Measurements from ENCODE around the gene TRIM29.

The TRIM29 gene

DNA sequence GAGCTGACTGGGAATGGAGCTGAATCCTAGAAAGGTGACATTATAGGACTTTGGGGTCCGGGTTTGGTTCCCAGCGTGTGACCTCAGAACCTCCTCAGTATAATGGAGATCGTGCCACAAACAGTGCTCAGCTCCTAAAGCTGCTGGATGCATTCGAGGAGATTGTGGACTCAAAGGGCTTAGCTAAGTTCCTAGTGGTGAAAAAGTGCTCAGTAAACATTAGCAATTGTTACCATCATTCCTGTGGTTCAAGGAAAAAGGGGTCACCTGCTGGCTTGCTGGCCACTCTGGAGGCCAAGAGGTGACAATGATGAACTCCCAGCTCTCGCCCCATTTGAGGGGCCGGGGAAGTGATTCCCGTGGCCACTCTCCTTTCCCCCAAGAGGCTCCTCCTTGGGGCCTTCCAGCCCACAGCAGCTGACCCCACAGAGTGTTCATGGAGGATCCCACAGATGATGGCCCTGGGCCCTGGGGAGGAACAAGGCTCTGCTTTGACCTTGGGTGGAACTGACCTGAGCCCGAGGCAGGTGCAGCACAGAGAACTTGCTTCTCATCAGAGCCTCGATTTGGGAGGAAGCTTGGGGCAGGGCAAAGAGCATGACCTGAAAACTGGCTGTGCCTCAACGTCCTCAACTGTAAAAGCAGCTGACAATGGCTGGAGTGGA lies 40.1 kb downstream of the TRIM29 start:
- no peak for DNase-seq (ENCODE audit: low spot score)

DNA sequence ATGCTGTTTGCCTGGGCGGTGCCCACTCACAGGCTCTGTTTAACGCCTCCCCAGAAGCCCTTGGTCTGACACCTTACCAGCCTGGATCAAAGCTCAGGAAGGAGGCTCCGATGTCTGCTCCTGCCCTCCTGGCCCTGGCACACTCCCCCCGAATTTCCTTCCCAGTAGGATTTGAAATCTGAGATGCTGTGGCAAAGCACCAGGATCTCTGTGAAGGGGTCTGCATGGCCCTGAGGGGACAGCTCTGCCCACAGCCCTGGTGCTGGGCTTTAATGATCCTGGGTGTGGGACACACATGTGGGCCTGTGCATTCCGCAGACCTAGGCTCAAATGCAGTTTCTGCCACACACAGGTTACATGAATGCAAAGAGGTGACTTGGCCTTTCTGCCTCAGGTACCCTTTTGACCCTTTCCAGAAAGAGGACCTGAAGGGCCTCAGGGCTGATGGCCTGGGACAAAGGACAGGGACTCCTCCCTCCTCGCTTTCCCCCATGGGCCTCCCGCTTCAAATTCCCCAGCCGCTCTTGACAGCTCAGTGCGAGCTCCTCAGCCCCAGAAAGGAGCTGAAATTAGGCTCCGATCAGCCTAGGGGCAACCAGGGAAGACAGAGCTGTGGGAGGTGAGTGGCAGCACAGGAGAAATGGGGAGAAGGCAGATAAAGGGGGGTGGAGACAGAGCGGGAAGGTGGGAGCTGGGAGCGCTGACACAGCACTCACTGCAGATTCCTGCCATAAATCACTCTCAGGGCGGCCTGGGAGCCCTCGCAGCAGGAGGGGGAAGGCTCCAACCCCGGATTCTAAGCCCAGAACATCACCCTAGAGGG lies 41.3 kb downstream of the TRIM29 start:
- no peak for DNase-seq (ENCODE audit: low spot score)

DNA sequence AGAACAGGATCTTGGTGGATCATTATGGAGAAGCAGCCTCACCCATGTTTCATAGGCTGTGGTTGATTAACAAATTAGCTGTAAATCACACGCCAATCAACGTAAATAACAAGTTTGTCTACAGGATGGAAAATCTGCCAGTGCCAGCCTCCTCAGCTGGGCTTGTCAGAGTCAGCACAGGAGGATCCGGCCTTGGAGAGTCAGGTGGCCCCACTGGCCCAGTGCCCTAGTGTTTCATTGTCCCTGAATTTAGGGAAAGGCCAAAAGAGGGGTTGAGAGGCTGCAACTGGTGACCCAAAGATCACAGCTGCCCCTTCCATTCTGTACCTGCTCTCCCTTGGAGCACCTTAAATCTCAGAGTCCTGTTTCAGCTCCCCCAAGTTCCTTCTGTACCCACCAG lies 42.4 kb downstream of the TRIM29 start:
- DNase-seq (ENCODE audit: low spot score) = no peak

DNA sequence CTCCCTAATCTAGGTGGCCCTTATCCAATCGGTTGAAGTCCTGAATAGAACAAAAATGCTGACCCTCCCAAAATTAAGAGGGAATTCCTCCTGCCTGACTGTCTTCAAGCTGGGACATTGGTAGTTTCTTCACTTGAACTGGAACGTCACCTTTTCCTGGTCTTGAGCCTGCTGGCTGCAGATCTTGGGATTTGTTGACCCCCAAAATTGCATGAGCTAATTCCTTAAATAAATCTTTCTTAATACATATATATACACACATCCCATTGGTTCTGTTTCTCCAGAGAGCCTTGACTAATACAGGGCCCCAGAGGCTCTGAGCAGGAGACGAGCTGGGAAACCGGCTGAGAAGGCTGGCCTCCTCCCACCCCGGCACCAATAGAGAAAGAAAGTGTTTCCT lies 46.2 kb downstream of the TRIM29 start:
- no peak for DNase-seq (ENCODE audit: low spot score)

DNA sequence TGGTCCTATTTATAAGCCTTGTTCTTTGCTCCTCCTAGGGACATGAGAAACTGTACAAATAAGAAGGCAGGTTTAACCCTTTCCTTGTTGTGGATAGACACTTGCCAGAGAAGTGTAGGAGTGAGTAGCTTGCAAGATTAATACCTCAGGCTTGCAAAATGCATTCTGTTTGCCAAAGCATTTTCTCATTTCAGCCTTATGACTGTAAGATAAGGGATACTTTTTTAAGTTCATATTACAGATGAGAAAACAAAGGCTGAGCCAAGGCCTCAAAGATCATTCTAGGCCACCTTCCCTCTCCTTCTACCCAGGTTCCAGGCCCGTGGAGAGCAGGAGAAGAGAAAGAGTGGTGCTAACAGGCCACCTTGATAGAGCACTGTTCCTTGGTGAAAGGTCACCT lies 46.8 kb downstream of the TRIM29 start:
- DNase-seq (ENCODE audit: low spot score) = no peak

DNA sequence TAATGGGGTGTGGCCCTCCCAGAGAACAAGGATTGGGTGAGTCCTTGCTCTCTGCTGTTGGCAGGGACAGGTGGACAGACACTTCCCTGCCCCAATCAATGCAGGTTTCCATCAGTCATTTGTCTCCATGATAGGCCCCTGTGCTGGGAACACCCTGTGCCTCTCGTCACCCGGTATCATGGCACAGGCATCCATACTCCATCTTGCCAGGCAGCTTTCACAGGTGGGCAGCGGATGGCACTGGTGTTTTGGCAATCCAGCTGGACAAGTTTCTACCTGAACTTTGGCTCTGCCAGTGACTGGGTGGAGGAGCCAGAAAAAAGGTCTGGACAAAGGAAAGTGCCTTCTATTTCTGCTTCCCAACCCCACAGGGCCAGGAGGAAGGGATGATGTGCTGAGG lies 47.5 kb downstream of the TRIM29 start:
- no peak for DNase-seq (ENCODE audit: low spot score)

DNA sequence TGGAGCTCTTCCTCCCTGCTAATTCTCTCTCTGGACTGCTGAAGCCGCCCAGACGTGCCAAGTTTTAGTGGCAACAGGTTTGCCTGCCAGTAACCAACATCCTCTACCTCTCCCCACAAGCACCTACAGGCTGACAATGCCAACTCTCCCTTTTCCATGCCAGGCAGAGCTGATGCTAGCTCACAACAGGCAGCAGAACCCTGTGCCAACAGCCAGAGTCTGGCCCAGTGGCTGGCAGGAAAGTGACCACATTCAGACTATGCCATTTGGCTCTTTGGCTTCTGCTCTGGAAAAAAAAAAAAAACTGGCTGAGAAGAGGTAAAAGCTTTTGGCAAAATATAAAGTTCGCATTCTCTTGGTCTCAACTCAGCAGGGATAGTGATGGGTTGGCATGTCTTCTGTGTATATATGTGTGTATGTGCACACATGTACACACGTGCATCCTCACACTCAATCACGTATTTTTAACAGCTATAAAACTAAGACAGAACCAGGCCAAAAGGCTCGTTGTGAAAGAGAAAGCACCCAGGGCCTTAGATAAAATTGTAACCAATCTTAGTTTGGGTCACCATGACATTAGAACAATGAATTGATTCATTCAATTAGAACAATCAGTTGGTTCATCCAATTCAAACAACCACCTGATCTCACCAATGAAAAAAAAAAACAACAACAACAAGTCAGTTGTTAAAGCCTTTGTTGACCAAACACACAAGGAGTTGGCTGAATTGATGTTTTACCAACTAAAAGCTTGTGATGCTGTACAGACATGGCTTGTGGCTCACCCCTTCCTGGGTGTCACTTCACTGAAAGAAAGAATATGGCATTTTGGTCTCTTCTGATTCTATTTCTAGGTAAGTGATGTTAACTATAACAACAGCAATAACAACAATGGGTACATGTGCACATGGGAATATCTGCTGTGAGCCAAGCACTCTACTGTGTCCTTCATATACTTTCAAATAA lies 48.6 kb downstream of the TRIM29 start:
- DNase-seq (ENCODE audit: low spot score) = no peak

DNA sequence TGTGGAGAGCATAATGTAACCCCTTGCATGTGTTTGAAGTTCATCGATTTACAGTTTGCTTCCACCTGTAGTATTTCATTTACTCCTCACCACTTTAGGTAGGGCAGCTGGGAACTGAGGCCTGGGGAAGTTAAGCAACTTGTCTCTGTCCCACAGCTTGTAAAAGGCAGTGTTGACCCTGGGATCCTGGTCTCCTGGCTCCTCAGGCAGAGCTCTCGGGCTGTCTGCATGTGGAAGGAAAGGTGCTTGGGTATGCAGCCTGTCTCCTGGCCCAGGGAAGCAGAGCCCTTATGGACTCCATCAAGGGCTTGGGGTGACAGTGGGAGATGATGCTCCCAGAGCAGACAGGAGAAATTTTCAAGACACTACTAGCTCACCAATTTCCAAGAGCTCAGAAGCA lies 49.9 kb downstream of the TRIM29 start:
- DNase-seq (ENCODE audit: low spot score) = no peak

DNA sequence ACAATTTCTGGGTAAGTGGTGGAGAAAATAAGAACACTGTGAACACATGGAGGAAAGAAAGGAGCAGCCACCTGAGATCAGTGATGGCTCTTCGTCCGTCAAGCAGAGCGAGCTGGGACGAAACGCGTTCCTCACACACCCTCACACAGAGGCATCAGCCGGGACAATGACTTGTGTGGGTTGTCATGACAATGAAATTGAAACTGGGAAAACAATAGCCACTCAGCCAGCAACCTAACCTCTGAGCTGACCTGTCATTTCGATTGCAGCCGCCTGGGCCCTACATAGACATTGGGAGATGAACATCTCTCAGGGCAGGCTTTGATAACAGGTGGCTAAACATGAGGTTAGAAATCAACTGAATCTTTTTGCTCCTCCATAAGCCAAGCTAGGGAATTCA lies 51.3 kb downstream of the TRIM29 start:
- no peak for DNase-seq (ENCODE audit: low spot score)

DNA sequence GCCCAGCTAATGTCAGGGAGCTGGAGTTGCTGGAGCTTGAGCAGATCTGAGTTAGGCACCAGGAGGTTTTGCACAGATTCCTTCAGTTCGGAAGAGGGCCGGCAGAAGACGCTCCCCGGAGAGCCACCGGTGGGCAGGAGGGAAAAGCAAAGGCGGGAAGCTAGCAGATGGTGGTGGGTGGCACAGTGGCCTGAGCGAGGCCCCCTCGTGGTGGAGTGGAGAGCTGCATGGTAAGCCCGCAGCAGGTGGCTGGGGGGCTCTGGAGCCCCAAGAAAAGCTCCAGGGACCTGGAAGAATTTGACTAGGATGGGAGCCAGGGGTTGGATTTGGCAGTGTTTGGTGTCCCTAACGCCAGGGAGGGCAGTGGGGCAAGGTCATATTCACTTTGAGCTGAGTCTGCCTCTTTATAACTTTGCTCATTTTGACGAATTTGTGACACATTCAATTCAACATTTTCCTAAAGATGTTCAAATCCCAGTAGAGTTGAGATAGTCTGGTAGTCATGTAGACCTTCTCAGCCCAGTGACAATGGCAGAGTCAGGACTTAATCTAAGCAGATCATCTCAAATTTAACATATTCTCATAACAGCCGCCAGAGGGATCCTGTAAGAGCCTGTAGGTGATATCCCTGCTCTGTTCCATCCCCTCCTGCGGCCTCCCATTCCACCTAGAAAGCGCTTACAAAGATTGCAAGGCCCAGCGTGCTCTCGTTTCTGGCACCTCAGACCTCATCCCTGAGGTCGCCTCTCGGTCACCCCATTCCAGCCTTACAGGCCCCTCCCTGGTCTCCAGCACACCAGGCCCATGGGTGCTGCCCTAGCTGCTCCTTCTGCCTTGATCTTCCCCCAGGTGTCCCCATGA lies 57.9 kb downstream of the TRIM29 start:
- DNase-seq (ENCODE audit: low spot score) = peak; percentile 57

DNA sequence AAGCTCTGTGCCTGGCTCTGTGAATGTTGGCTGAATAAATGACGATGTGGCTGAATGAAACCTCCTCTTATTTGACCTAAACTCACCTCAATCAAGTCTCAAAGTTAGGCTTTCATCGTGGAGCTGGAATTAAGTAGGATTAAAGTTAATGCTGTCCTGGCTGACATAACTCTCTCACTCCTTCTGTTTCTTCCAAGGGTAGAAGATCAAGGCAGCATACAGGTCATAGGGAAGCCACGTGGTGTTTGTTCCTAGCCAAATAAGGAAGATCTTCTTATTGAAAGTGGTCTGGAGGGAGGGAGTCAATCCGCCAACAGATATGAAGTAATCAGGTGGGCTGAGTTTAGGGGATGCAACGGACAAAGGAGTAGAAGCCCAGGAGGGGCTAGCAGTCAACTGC lies 59.5 kb downstream of the TRIM29 start:
- DNase-seq (ENCODE audit: low spot score) = no peak

DNA sequence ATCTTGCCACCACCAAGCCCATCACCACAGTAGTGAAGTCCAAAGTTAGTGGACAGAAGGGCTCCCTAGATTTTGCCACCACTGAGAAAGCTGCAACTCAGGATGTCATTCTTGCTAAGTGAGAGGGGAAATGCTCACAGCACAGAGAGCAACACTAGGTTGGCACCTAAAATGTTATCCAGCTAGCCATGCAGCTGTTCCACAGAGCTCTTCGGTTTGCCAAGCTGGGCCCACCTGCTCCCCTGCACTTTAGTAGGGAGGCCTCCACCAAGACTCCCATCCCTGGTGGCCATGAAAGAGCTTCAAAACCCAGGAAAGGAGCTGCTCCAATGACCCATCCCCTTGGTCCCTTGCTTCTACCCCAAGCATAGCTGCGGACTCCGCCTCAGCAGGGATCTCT lies 63.8 kb downstream of the TRIM29 start:
- no peak for DNase-seq (ENCODE audit: low spot score)

DNA sequence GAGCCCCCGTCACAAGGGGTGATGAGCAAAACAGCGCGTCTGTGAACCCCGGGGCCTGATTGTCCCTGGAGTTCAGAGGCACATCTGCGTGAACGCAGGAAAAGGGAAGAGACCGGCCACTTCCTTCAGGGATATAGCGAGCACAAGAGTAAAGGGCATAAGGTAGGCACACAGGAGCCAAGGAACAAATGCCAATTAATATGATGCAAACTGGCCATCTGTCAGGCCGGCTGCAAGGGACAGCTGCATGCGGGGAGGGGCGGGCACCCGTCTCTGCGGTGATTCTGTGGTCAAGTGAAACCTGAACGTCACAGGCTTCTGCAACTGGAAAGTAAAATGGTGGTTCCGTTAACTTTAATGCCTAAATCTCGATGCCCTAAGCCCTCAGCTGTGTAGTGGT lies 64.7 kb downstream of the TRIM29 start:
- DNase-seq (ENCODE audit: low spot score) = no peak

DNA sequence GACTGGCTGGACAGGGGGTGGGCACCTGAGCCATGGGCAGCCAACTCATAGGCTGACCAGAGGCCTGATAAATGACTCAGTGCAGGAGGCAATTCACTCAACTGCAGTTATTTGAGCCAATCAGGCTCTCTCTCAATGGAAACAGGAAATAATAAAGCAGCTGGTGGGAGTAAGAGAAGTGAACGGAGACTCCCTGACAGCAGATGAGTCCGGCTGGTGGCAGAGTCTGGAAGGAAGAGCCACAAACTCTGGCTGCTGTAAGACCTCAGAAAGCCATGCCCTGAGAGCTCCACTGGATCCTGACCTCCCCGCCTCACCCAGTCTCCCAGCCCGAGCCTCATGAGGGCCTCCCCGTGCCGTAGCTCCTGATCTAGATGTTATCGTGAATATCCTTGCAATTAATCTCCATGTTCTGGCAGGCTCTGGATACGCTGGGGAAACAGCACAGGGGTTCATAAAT lies 69.8 kb downstream of the TRIM29 start:
- DNase-seq (ENCODE audit: low spot score) = no peak

DNA sequence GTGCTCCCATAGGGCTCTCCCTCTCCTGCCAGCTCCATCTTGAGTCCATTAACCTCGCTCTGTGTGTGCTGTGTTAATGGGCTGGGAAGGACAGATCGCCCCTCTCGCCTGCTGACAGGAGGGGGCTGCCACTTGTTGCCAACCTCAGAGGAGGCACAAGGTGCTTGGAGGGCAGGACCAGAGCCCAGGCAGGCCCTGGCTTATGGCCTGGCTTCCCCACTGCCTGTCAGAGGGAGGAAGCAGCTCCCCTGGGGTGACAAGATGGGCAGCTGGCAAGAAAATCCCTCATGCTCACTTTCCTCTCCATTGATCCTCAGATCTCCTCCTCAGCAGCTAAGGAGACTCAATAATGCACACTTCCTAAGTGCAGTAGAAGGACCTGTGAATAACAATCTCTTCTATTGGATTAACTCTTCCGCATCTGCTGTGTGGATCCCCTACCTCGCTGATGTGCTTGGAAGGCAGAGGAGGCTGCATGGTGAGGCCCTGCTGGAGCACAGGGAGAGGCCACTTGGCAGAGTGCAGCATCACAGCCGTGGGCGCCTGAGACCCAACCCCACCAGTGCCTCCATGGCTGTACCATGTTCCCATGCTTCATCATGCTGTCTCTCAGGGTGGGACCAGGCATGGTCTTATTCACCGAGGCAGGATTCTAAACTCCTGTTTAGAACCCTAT lies 70.3 kb downstream of the TRIM29 start:
- DNase-seq (ENCODE audit: low spot score) = no peak

DNA sequence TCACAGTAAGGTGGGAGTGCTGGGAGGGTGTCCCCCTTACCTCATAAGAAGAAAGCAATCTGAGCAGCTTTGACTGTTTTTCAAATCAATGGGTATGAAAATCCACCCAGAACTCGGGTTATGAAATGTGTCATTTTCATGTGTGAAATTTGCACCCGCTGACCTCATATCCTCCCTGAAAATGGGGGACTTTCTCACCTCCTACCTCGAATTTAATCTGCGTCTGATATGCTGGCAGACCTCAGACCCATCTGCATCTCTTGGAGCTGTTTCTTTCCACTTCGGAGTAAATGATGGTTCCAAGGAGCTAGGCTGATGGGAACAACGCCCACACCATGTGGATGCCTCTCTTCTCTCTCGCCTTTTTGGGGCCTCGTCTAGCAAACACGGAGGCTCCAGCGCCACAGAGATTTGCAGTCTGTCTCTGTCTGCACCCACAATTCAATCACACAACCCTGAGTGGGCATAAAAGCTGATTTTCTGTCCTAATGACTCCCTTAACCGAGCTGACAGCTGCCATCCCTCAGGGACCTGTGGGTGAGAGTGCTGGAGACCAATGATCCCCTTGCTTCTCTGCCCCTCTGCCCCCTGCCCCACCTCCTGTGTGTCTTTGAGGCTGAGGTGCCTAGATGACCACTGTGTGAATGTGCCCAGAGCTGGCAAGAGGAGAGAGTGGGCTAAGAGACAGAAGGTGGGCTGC lies 71.0 kb downstream of the TRIM29 start:
- DNase-seq (ENCODE audit: low spot score) = no peak

DNA sequence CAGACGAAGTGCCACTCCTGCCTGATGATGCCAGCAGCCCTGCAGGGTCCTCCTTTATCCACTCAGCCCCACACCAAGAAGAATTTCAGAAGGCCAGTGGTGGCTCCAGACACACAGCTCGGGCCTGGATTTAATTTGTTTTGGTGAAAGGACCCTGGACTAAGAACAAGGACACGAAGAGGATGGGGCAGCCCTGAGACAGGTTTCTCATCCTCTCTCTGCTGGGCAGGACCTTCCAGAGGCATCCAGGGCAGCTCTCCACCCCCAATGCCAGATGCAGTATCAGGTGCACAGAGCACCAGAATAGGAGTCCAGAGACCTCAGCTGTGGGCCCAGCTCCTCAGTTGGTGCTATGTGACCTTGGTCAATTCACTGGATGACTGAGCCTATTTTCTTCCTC lies 72.0 kb downstream of the TRIM29 start:
- DNase-seq (ENCODE audit: low spot score) = no peak

DNA sequence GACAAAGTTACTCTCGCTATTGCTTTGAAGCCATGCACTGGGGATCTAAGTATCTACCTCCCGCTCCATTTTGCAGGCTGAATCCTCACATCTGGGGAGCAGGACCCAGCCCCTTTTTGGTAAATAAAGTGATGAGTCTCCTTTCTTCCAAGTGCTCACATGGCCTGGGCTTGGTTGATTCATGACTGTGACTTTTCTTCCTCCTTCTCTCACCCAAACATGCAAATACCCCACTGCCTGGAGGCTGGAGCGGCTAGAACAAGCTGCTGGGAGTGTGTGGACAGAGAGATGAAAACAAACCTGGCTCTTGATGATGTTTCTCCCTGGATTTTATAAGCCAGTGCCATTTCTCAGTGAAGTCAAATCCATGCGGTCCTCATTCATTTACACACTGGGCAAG lies 72.7 kb downstream of the TRIM29 start:
- DNase-seq (ENCODE audit: low spot score) = no peak

DNA sequence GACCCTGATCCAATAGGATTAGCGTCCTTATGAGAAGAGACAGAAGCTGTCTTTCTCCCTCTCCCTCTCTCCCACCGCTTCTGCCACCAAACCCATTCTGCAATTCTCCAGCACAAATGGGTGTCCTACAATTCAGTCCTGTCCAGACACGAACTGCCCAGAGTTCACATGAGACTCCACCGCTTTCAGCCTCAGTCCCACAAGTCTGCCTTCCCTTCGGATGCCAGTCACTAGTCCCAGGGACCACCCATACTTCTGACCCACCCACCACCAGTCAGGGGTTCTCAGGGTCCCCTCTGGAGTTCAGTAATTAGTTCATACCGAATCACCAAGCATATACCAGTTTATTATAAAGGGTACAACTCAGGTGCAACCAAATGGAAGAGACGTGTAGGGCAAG lies 73.6 kb downstream of the TRIM29 start:
- DNase-seq (ENCODE audit: low spot score) = no peak

DNA sequence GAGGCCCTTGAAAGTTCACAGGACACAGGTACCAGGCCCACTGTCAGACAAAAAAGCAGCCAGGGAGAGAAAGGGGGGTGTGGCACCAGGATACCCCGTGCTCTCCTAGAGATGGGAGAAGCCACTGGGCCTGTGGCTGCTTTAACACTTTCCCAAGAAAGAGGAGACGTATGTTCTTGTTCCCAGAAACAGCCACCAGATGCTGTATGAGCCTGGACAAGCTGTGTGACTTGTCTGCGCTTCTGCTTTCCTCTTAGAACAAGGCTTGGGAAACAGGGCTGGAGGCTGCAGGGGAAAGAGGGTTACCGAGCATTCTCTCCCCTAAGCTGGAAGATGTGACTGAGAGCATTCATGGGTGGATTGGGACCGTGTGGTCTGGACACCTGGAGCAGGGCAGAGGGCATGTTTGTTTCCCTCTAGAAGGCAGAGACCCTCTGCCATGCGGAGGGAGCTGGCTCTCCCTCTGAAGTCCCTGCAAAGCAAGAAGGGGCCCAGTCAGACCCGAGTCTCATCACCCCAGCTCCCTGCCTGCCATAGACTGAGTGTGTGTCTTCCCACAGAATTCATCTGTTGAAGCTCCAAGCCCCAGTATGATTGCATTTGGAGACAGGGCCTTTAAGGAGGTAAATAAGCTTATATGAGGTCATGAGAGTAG lies 74.1 kb downstream of the TRIM29 start:
- DNase-seq (ENCODE audit: low spot score) = no peak

Measured in AG20443 (cell line).